ENCODE measurements around the gene LITAF.

DNA sequence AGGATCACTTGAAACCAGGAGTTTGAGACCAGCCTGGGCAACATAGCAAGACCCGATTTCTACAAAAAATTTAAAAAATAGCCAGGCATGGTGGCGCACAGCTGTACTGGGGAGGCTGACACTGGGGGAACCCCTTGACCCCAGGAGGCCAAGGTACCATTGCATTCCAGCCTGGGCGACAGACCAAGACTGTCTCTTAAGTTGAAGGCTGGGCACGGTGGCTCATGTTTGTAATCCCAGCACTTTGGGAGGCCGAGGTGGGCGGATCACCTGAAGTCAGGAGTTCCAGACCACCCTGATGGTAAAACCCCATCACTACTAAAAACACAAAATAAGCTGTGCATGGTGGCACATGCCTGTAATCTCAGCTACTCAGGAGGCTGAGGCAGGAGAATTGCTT is 74.9 kb downstream of the LITAF start:
- TF ChIP-seq EP300 (IDR thresholded peaks at IDR 0.05) (no peak), POLR2A (IDR thresholded peaks at IDR 0.05) (no peak)
- TF ChIP-seq, protein P1, sequence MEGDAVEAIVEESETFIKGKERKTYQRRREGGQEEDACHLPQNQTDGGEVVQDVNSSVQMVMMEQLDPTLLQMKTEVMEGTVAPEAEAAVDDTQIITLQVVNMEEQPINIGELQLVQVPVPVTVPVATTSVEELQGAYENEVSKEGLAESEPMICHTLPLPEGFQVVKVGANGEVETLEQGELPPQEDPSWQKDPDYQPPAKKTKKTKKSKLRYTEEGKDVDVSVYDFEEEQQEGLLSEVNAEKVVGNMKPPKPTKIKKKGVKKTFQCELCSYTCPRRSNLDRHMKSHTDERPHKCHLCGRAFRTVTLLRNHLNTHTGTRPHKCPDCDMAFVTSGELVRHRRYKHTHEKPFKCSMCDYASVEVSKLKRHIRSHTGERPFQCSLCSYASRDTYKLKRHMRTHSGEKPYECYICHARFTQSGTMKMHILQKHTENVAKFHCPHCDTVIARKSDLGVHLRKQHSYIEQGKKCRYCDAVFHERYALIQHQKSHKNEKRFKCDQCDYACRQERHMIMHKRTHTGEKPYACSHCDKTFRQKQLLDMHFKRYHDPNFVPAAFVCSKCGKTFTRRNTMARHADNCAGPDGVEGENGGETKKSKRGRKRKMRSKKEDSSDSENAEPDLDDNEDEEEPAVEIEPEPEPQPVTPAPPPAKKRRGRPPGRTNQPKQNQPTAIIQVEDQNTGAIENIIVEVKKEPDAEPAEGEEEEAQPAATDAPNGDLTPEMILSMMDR (IDR thresholded peaks at IDR 0.05): no peak
